ENCODE measurements around the gene TGM3. TPM values are rescaled to one million over a fixed set of nuclear protein-coding genes. Genes with fewer than 3 reads are reported as not detected.

The TGM3 gene
- total and polyA plus RNA-seq, 10 of the 15 experiments (the other 5 are each of a cell fraction or from before 2014, with no cell fraction given), result not detected

DNA sequence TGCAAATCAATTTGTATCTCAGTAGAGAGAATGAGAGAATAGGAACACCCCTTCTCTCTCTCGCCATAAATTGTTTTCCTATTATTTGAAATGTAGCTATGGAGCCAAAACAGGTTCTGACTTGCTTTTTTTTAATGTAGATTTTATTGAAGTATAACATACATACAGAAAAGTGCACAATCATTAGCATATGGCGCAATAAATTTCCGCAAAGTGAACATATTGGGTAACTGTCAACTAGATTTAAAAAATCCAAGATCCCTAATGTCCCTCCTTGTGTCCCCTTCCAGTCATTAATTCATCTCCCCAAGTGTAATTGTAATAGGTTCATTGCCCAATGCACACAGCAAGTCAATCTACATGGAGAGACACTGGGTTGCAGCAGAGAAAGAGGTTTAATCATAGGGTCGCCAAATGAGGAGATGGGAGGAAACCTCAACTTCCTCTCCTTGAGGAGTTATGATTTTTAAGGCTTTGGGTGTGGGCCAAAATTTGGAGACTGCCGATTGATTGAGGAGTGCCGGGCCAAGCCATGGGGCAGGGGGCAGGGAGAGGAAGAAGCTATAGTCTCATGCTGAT lies 43.3 kb upstream of the TGM3 start:
- POLR2A ChIA-PET, result no interaction called here

More for the DNA sequence above, 43.3 kb upstream of the TGM3 start:
- CTCF ChIA-PET, result interaction anchor here (0.6 kb wide), 1 partner anchor 16 kb away, joined by 3 read pairs; no protein-coding TSS in a partner anchor
- WGBS (ENCODE audit: insufficient coverage, insufficient replicate concordance, low lambda C conversion rate, missing lambda C conversion rate), result 30% methylated on average over 6 of the region's 6 CpGs
- H4K20me1 ChIP-seq (ENCODE audit: control insufficient read depth, insufficient read depth), result no peaks in the 10 kb centered on the region
- no peak for TF ChIP-seq CBX5 (IDR thresholded peaks at IDR 0.05; ENCODE audit: low read depth)
- no peak for TF ChIP-seq ZBTB4 (CRISPR knock-in tag; IDR thresholded peaks at IDR 0.05)
- TF ChIP-seq KDM1A (IDR thresholded peaks at IDR 0.05; ENCODE audit: borderline replicate concordance), result no peak
- no peak for TF ChIP-seq ETV6 (conservative IDR thresholded peaks at IDR 0.05 in 1 of 2, IDR thresholded peaks at IDR 0.05 in 1 of 2; ENCODE audit: borderline replicate concordance in 1 of 2, low read depth in 1 of 2)
- intact Hi-C loops (cut with micrococcal nuclease; ENCODE audit: unreplicated experiment) (loop anchor here (5.0 kb wide), 1 partner anchor 50 kb away; no protein-coding TSS in a partner anchor), in situ Hi-C loops (cut with MboI) (no loop called here)
- no peak overlapping the region for H3K9ac ChIP-seq (ENCODE audit: control insufficient read depth, insufficient read depth, low read length)
- no peaks in the 10 kb centered on the region for H3K36me3 ChIP-seq (ENCODE audit: control insufficient read depth in 2 of 2, insufficient read depth in 2 of 2, low read length in 1 of 2)
- DNase-seq (ENCODE audit: low read depth, low spot score) (no peak), FAIRE-seq (no peak), ATAC-seq (no peak)
- BruUV-seq (replicated peaks), result no TSS peak
- RAD21 ChIA-PET (ENCODE audit: unreplicated experiment), result no interaction called here
- SMC1A ChIA-PET (ENCODE audit: uncharacterized antibody, unreplicated experiment), result no interaction called here
- H3K4me2 ChIP-seq (ENCODE audit: control insufficient read depth, insufficient read depth), result no peak overlapping the region
- no peak overlapping the region for H3K27ac ChIP-seq (ENCODE audit: control insufficient read depth, insufficient read depth)
- H3K27me3 ChIP-seq (replicated peaks in 1 of 2; ENCODE audit: control insufficient read depth in 2 of 2, insufficient read depth in 2 of 2, low read length in 1 of 2), result peaks cover 0 to 4% of the 10 kb centered on the region in 2 experiments; a peak in 1 of 4 replicates
- no peak overlapping the region for H3K4me3 ChIP-seq
- H3K79me2 ChIP-seq (ENCODE audit: control insufficient read depth, insufficient read depth, low read length), result no peaks in the 10 kb centered on the region
- no peaks in the 10 kb centered on the region for H3K4me1 ChIP-seq (ENCODE audit: control insufficient read depth, insufficient read depth, low read length)
- H3K9me3 ChIP-seq (replicated peaks; ENCODE audit: control insufficient read depth, insufficient read depth, low read length), result no peaks in the 10 kb centered on the region
- no peak overlapping the region for H2AFZ ChIP-seq (ENCODE audit: control insufficient read depth, low read depth, low read length)

All from GM12878 (cell line).